Activated CD4-positive, alpha-beta T cell treated with anti-CD3 and anti-CD28 coated beads, Interleukin-2, amount 10 ng/mL, durations not matched to agents 24 days and 14 days (primary cell): ENCODE data around the gene STX3. TPM values are rescaled to one million over a fixed set of nuclear protein-coding genes. Genes with fewer than 3 reads are reported as not detected.
"Not testable (repeated sequence)": the region's sequence is repeated elsewhere in the genome, so short reads cannot be mapped to it uniquely, and the experiment has no call there.

Source experiments
- DNase-seq: peaks from one replicate; pipeline ENCODE4 v3.0.0; 2022
- H3K27ac Mint-ChIP-seq: one replicate; pipeline ENCODE4 v1.8.0; 2022; ENCODE audit warnings: mild to moderate bottlenecking, mixed read lengths
- H3K27me3 Mint-ChIP-seq: one replicate; pipeline ENCODE4 v1.8.0; 2022; ENCODE audit warnings: mixed read lengths
- H3K36me3 Mint-ChIP-seq: one replicate; pipeline ENCODE4 v1.8.0; 2022; ENCODE audit warnings: low read depth, mild to moderate bottlenecking, mixed read lengths
- H3K4me1 Mint-ChIP-seq: one replicate; pipeline ENCODE4 v1.8.0; 2021; ENCODE audit warnings: mixed read lengths
- H3K4me3 Mint-ChIP-seq: one replicate; pipeline ENCODE4 v1.8.0; 2022; ENCODE audit warnings: mild to moderate bottlenecking, moderate library complexity, mixed read lengths
- H3K9me3 Mint-ChIP-seq: one replicate; pipeline ENCODE4 v1.8.0; 2021; ENCODE audit warnings: mixed read lengths
- intact Hi-C: fragments of 100-400 bp; cut with micrococcal nuclease; formaldehyde crosslinking; loops from one replicate; pipeline ENCODE4 v1.15.1; 2023
- total RNA-seq: library from RNA; stranded (reverse); gene quantifications from 2 replicates; pipeline ENCODE4 v1.2.3, GENCODE V29; 2022

Gene STX3
- total RNA-seq, 1 donor from 2014 or later = 20.1 TPM

DNA sequence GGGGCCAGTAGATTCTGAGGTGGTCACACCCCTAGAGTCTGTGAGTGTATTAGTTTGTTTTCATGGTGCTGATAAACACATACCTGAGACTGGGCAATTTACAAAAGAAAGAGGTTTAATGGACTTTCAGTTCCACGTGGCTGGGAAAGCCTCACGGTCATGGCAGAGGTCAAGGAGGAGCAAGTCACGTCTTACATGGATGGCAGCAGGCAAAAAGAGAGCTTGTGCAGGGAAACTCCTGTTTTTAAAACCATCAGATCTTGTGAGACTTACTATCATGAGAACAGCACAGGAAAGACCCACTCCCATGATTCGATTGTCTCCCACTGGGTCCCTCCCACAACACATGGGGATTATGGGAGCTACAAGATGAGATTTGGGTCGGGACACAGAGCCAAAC lies 29.3 kb downstream of the STX3 start:
- peaks cover 47% of the 10 kb centered on the region for H3K36me3 Mint-ChIP-seq
- H3K9me3 Mint-ChIP-seq, H3K27me3 Mint-ChIP-seq, DNase-seq, intact Hi-C loops: not testable (repeated sequence)
- peaks cover 45% of the 10 kb centered on the region for H3K4me1 Mint-ChIP-seq
- peak overlapping the region; percentile 16 for H3K27ac Mint-ChIP-seq
- H3K4me3 Mint-ChIP-seq = peak overlapping the region; percentile 36

DNA sequence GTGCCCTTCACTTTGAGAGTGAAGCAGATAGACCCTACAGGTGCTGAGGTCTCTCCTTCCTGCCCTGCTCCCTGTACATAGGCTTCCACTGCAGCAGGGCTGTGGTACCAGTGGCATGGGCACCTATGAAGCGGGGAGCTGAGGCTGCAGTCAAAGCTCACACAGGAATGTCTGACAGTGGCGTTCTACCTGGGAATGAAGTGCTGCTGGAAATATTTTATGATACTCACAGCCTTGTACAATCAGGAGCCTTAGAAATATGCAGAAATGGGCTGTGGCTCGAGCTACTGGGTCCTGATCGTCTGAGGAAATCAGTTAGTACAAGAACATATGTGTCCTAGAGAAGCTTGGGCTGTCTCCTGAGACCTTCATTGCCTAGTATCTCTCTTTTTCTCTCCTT lies 30.6 kb downstream of the STX3 start:
- Mint-ChIP-seq H3K4me3 (no peak overlapping the region), H3K36me3 (peaks cover 48% of the 10 kb centered on the region), H3K27me3 (no peaks in the 10 kb centered on the region), H3K27ac (no peak overlapping the region), H3K9me3 (peaks cover 9% of the 10 kb centered on the region), H3K4me1 (peaks cover 43% of the 10 kb centered on the region)
- intact Hi-C loops = no loop called here
- DNase-seq = no peak

DNA sequence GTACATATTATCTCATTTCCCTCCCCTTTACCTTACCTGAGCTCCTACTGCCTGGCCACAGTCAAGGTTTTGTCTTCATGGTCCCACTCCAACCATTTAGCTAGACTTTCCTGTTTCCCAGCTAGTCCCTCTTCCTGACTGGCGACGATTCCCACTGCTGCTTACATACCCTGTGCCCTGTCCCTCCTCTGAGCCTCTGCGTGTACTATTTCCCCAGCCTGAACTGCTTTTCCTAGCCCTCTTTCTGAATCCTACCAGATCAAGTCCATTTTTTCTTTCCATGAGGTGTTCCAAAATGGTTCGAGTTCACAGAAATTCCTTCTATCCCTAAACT lies 32.0 kb downstream of the STX3 start:
- peak overlapping the region; percentile 39 for H3K27ac Mint-ChIP-seq
- H3K9me3 Mint-ChIP-seq = peaks cover 4% of the 10 kb centered on the region
- no peak for DNase-seq
- H3K4me1 Mint-ChIP-seq = peaks cover 37% of the 10 kb centered on the region
- no peak overlapping the region for H3K4me3 Mint-ChIP-seq
- peaks cover 44% of the 10 kb centered on the region for H3K36me3 Mint-ChIP-seq
- intact Hi-C loops = no loop called here
- H3K27me3 Mint-ChIP-seq = no peaks in the 10 kb centered on the region

DNA sequence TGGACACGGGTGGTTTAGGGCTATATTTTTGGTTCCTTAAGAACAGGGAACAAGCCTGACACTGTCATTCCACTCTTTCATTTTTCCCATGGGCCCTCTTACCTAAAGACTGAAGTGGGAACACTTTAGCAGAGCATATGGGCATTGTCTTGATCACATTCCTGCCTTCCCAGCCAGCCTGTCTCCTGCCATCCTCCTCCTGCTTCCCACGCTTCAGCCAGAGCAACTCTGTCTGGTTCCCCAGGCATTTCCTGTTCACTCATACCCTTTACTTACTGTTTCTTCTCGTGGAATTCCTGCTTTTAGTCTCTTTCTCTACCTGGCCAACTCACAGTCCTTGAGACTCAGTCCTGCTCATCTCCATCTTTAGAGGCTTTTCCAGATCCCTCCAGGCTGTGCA lies 32.6 kb downstream of the STX3 start:
- H3K36me3 Mint-ChIP-seq = peaks cover 46% of the 10 kb centered on the region
- no peaks in the 10 kb centered on the region for H3K27me3 Mint-ChIP-seq
- DNase-seq = no peak
- H3K9me3 Mint-ChIP-seq = peaks cover 4% of the 10 kb centered on the region
- H3K4me3 Mint-ChIP-seq = no peak overlapping the region
- peaks cover 35% of the 10 kb centered on the region for H3K4me1 Mint-ChIP-seq
- intact Hi-C loops = no loop called here
- no peak overlapping the region for H3K27ac Mint-ChIP-seq

DNA sequence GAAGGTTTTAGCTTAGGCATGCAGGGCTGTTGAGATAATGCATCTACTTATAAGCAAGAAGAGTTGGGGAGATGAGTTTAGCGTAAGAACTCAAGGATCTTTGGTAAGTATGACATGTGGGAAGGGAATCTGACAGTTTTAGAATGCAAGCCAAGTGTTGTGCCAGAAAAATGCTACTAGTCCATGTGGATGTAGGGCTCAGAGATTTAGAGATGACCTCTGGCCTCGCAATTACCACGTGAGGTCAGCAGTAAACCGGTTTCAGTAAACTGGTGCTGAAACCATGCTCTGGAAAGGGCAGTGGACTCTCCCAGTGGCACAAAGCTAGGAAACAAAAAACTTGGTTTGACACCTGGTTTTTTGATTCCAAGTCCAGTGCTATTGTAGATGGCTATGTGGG lies 36.5 kb downstream of the STX3 start:
- Mint-ChIP-seq H3K9me3 (no peaks in the 10 kb centered on the region), H3K27ac (no peak overlapping the region), H3K27me3 (no peaks in the 10 kb centered on the region), H3K4me3 (no peak overlapping the region), H3K4me1 (peaks cover 11% of the 10 kb centered on the region), H3K36me3 (peaks cover 50% of the 10 kb centered on the region)
- intact Hi-C loops = no loop called here
- no peak for DNase-seq

DNA sequence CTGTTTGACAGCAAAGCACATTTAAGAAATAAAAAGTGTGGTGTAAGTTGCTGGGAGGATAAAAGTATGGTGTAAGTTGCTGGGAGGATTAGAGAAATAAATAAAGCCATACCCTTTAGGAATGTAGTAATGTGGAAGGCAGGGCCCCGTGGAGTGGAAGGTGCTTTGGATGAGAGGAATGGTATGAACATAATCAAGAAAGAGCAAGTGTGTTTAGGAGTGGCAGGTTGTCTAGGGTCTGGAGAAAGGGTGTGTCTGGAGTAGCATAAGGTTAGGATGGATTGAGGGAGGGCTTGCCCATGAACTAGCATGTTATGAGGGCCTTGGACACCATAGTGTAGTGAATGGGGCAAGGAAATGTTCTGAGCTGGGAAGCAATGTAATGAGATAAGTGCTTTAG lies 37.3 kb downstream of the STX3 start:
- intact Hi-C loops = no loop called here
- Mint-ChIP-seq H3K27me3 (no peaks in the 10 kb centered on the region), H3K9me3 (no peaks in the 10 kb centered on the region), H3K36me3 (peaks cover 49% of the 10 kb centered on the region), H3K4me1 (peaks cover 2% of the 10 kb centered on the region), H3K27ac (no peak overlapping the region), H3K4me3 (no peak overlapping the region)
- no peak for DNase-seq

DNA sequence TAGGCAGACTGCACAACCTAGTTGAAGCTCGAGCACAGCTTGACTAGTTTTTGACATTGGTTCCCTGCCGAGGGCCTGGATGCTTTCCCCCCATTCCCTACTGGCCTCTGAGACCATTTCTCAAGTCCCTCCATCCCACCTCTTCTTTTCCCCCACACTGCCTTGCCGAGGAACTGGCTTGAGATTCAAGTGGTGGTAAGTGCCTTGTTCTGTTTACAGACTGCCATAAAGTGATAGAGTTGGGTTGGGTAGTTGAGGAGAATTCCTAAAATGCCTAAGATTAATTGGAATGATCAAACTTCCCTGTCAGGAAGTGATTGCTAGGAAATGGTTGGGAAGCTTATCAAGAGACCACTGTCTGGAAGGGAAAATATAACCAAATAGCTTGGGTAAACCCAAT lies 39.2 kb downstream of the STX3 start:
- H3K9me3 Mint-ChIP-seq = no peaks in the 10 kb centered on the region
- H3K27me3 Mint-ChIP-seq = no peaks in the 10 kb centered on the region
- no peak overlapping the region for H3K27ac Mint-ChIP-seq
- H3K36me3 Mint-ChIP-seq = peaks cover 45% of the 10 kb centered on the region
- no peak overlapping the region for H3K4me3 Mint-ChIP-seq
- H3K4me1 Mint-ChIP-seq = peaks cover 2% of the 10 kb centered on the region
- no peak for DNase-seq
- intact Hi-C loops = no loop called here

DNA sequence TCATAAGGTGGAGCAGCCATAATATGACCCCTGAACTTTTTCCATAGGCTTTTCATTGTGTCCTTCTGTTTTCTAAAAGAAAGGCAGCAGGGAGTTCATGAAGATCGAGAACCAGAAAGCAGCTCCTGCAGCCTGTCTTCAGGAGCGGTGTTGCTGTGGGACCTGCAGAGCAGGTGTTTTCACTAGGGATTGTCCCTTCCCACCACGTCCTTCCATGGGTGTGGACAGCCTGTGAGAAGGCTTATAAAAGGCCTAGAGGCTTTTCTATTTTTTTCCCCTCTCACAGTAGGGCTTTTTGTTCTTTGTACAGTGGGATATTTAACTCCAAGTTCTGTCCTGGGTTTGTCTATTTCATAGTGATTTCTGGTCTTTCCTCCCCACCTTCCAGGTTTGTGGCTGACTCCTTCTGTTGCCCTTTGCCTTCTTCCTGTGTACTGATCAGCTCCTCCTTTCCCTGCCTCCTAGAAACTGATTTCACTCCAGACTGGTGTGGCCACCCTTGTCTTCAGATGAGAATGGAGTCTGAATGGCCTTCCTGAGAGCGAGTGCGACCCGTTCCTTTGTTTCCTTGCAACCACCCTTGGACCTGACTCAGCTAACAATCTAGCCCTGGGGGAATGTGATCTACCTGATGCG lies 45.3 kb downstream of the STX3 start:
- no peak for DNase-seq
- Mint-ChIP-seq H3K9me3 (no peaks in the 10 kb centered on the region), H3K27ac (no peak overlapping the region), H3K4me1 (peaks cover 11% of the 10 kb centered on the region), H3K27me3 (no peaks in the 10 kb centered on the region), H3K4me3 (no peak overlapping the region), H3K36me3 (peaks cover 25% of the 10 kb centered on the region)
- intact Hi-C loops = loop anchor here (5.0 kb wide), 1 partner anchor 263 kb away; no protein-coding TSS in a partner anchor

DNA sequence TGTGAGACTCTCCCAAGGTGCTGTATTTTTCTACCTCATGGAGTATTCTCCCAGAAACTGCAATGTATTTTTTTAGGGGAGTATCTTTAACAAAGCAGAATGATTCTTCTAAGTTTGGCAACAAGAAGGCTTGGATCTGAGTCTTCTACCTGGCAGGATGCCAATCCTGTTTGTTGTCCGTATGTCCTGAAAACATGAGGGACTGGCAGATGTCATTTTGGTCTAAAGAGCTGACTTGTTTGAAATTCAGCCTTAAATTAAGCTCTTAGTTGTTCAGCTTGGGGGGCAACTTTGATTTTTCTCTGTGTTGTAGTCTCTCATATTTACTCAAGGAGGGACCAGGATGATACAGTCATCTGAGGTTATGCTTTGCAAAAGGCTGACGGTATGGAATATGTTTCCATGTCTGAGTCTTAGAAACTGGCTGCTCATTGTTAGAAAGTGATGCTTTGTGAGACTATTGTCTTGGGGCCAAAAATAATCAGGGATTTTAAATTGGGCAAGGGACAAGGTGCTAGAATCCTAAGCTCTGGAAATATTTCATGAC lies 46.1 kb downstream of the STX3 start:
- Mint-ChIP-seq H3K4me3 (no peak overlapping the region), H3K36me3 (peaks cover 24% of the 10 kb centered on the region), H3K27ac (no peak overlapping the region), H3K4me1 (peaks cover 11% of the 10 kb centered on the region), H3K27me3 (no peaks in the 10 kb centered on the region), H3K9me3 (no peaks in the 10 kb centered on the region)
- intact Hi-C loops = loop anchor here (5.0 kb wide), 1 partner anchor 264 kb away; no protein-coding TSS in a partner anchor
- DNase-seq = no peak

DNA sequence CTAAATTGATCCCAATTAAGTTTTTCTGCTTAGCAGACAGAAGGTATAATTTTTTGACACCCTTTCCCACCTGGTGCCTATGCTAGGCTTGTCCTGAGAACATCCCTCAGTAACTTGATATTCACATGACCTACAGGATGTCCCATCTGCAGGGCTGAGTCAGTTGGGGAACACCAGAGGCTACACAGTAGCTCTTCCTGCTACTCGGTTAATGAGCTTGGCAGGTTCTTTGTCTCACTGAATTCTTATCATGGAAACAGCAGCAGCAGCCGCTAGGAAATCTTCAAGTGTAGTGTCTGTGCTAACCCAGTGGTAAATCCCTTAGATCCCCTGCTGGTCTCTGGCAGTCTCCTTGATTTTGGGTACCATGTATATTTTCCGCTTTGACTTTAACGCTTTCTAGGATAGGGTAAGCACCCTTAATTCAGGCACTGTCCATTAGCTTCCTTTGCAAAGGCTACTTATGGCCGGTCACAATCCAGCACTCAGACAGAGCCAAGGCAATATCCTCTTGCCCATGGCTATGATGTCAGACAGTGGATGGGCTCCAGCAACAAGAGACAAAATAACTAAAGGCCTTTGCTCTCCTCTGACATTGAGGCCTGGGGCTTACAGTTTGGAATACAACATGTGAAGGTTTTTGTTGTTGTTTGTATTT lies 46.9 kb downstream of the STX3 start:
- intact Hi-C loops = loop anchor here (1.0 to 5.0 kb wide), 3 partner anchors 19 to 265 kb away; no protein-coding TSS in a partner anchor
- DNase-seq = no peak
- Mint-ChIP-seq H3K27ac (no peak overlapping the region), H3K9me3 (no peaks in the 10 kb centered on the region), H3K36me3 (peaks cover 28% of the 10 kb centered on the region), H3K4me3 (no peak overlapping the region), H3K4me1 (peaks cover 11% of the 10 kb centered on the region), H3K27me3 (no peaks in the 10 kb centered on the region)

DNA sequence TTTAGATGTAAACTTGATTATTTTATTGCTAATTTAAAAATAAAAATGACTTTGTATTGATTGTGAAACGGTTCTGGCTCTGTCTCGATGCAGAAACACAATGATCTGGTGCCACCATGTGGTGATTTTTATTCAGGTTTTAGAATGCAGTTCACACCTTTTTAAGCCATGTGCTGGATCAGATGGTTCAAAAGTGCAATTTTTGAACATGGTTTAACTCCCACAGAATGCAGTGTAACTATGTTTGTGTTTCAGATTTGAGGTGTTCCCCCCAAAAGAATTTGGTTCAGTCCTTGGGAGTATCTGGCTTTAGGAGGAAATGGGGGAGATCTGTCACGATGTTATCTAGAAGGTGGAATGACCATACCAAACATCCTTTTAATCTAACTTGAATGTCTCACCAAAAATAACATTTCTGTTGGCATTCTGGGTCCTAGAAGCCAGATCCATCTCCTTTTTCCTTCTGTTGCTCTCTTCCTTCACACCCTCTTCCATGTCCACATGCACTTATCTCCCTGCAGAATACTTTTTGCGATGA lies 47.5 kb downstream of the STX3 start:
- H3K36me3 Mint-ChIP-seq = peaks cover 27% of the 10 kb centered on the region
- peak; percentile 89 for DNase-seq
- H3K4me1 Mint-ChIP-seq = peaks cover 13% of the 10 kb centered on the region
- H3K9me3 Mint-ChIP-seq = no peaks in the 10 kb centered on the region
- no peak overlapping the region for H3K4me3 Mint-ChIP-seq
- no peak overlapping the region for H3K27ac Mint-ChIP-seq
- H3K27me3 Mint-ChIP-seq = no peaks in the 10 kb centered on the region
- intact Hi-C loops = loop anchor here (1.0 to 5.0 kb wide), 3 partner anchors 20 to 265 kb away; no protein-coding TSS in a partner anchor

DNA sequence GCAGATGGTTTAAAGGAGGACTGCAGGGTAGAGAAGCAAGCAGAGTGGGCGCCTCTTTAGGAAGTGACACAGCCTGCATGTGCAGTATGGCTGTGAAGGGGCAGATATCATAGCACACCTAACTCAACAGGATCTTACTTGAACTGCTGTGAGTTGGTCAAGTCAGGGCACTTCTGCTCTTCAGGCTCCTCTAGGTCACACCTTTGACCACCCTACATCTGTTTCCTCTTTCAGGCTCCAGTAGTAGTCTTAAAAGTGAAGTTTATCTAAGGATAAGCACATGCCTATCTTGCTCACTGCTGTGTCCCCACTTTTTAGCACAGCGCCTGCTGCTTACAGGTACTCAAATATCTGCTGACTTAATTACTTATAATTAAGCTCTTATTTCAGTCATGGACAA lies 48.9 kb downstream of the STX3 start:
- Mint-ChIP-seq H3K36me3 (peaks cover 27% of the 10 kb centered on the region), H3K4me3 (no peak overlapping the region), H3K4me1 (peaks cover 16% of the 10 kb centered on the region), H3K27ac (no peak overlapping the region), H3K27me3 (no peaks in the 10 kb centered on the region), H3K9me3 (no peaks in the 10 kb centered on the region)
- intact Hi-C loops = loop anchor here (5.0 kb wide), 1 partner anchor 267 kb away; no protein-coding TSS in a partner anchor
- DNase-seq = no peak

DNA sequence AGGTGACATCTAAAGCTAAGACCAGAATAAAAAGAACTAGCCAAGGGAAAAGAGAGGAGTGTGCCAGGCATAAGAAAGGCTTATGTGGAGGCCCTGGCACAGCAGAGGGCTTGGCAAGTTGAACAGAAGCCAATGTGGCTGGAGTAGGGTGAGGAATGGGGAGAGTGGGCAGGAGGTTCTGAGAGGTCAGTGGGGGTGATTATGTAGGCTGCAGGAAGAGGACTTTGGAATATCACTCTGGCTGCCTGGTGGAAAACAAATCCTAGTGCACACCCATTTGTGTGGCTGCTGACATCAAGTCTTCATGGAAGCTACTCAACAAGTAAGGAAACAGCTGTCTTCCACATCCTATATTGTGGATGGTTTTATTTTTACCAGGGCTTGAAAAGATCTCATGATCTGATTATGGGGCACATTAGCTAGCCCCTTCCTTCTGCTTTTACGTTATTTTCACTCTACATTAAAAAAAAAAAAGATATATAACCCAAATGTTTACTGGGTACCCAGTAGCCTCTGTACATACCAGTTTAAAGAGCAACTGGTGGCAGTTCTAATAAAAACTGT lies 52.0 kb downstream of the STX3 start:
- DNase-seq = no peak
- H3K4me1 Mint-ChIP-seq = peaks cover 19% of the 10 kb centered on the region
- H3K27ac Mint-ChIP-seq = no peak overlapping the region
- H3K36me3 Mint-ChIP-seq = peaks cover 24% of the 10 kb centered on the region
- peaks cover 6% of the 10 kb centered on the region for H3K9me3 Mint-ChIP-seq
- H3K4me3 Mint-ChIP-seq = no peak overlapping the region
- no peaks in the 10 kb centered on the region for H3K27me3 Mint-ChIP-seq
- intact Hi-C loops = no loop called here
